Suprapubic skin (tissue), 4 donors: ENCODE measurements around the gene GADL1. TPM values are rescaled to one million over a fixed set of nuclear protein-coding genes. Genes with fewer than 3 reads are reported as not detected.
A peak's percentile ranks its signal among the peaks of the same experiment; 100 is the strongest.

Experiments used
- DNase-seq, 2 donors: peaks; one replicate each; pipeline ENCODE4 v3.0.0-alpha.2; 2019; ENCODE audit warnings: low spot score in 2 of 2
- H3K27ac ChIP-seq: fragments of 200-600 bp; sonication (generic); one replicate; pipeline ENCODE4 v1.5.1; 2019
- H3K27me3 ChIP-seq: fragments of 200-600 bp; sonication (generic); one replicate; pipeline ENCODE4 v1.5.1; 2019
- H3K36me3 ChIP-seq: fragments of 200-600 bp; sonication (generic); one replicate; pipeline ENCODE4 v1.5.1; 2019
- H3K4me1 ChIP-seq: fragments of 200-600 bp; sonication (generic); one replicate; pipeline ENCODE4 v1.5.1; 2019
- H3K4me3 ChIP-seq: fragments of 200-600 bp; sonication (generic); one replicate; pipeline ENCODE4 v1.5.1; 2019; ENCODE audit warnings: mild to moderate bottlenecking
- H3K9me3 ChIP-seq: fragments of 200-600 bp; sonication (generic); one replicate; pipeline ENCODE4 v1.5.1; 2019
- CTCF ChIP-seq, 2 donors: fragments of 200-600 bp in 1 of 2; fragments of 450-650 bp in 1 of 2; sonication (generic) in 1 of 2; IDR thresholded peaks; one replicate each; pipeline ENCODE4 v1.5.1; 2016 to 2019; ENCODE audit warnings: antibody characterized with exemption in 2 of 2, mild to moderate bottlenecking in 1 of 2, moderate library complexity in 1 of 2
- EP300 ChIP-seq: sonication (generic); formaldehyde crosslinking; IDR thresholded peaks from one replicate; pipeline ENCODE4 v1.6.1; 2017; ENCODE audit warnings: antibody characterized with exemption
- POLR2A ChIP-seq, 2 donors: fragments of 450-650 bp; IDR thresholded peaks; one replicate each; pipeline ENCODE4 v1.6.1; 2017; ENCODE audit warnings: antibody characterized with exemption in 2 of 2, mild to moderate bottlenecking in 2 of 2, moderate library complexity in 2 of 2
- POLR2AphosphoS5 ChIP-seq, 3 donors: sonication (generic); formaldehyde crosslinking; IDR thresholded peaks; one replicate each; pipeline ENCODE4 v1.6.1; 2017; ENCODE audit warnings: antibody characterized with exemption in 3 of 3
- WGBS: methylation state at CpG from one replicate; pipeline ENCODE4 v1.1.5; 2018; 5-methylcytosine and 5-hydroxymethylcytosine counted together
- total RNA-seq, 4 donors: library from RNA; depleted of rRNA; stranded (reverse); fragments of >200 nt; gene quantifications; one replicate each; pipeline ENCODE4 v1.1.0, GENCODE V29; 2016

Gene GADL1
- total RNA-seq, 4 donors from 2014 or later: not detected

- no peak for DNase-seq
- Histone ChIP-seq H3K4me1 (no peaks in the 10 kb centered on the region), H3K9me3 (no peaks in the 10 kb centered on the region), H3K27me3 (no peaks in the 10 kb centered on the region), H3K4me3 (no peak overlapping the region), H3K36me3 (no peaks in the 10 kb centered on the region), H3K27ac (no peak overlapping the region)
- WGBS: 27% methylated on average over 6 of the region's 6 CpGs
- no peak for TF ChIP-seq POLR2AphosphoS5 (IDR thresholded peaks at IDR 0.05)
- peak; percentile 13 to 44 for TF ChIP-seq CTCF (IDR thresholded peaks at IDR 0.05)
These were observed 39.7 kb upstream of the GADL1 start for GRCh38 chr3:30934208-30934550.

- Histone ChIP-seq H3K36me3 (no peaks in the 10 kb centered on the region), H3K4me1 (no peaks in the 10 kb centered on the region), H3K4me3 (no peak overlapping the region), H3K27ac (no peak overlapping the region), H3K9me3 (no peaks in the 10 kb centered on the region), H3K27me3 (no peaks in the 10 kb centered on the region)
- 32% methylated on average over 5 of the region's 5 CpGs for WGBS
- no peak for DNase-seq
- no peak for TF ChIP-seq CTCF (IDR thresholded peaks at IDR 0.05)
- no peak for TF ChIP-seq POLR2AphosphoS5 (IDR thresholded peaks at IDR 0.05)
- TF ChIP-seq EP300: no peak
- no peak for TF ChIP-seq POLR2A (IDR thresholded peaks at IDR 0.05)
These were observed 39.2 kb upstream of the GADL1 start for GRCh38 chr3:30933478-30934207.

GRCh38 chr3:30932513-30933098 is 38.1 kb upstream of the GADL1 start:
- H3K4me1 ChIP-seq: no peaks in the 10 kb centered on the region
- WGBS: 46% methylated on average over 2 of the region's 2 CpGs
- DNase-seq: no peak
- H3K36me3 ChIP-seq: no peaks in the 10 kb centered on the region
- H3K4me3 ChIP-seq: no peak overlapping the region
- H3K9me3 ChIP-seq: no peaks in the 10 kb centered on the region
- H3K27ac ChIP-seq: no peak overlapping the region
- H3K27me3 ChIP-seq: no peaks in the 10 kb centered on the region
- TF ChIP-seq POLR2AphosphoS5 (IDR thresholded peaks at IDR 0.05) (no peak), POLR2A (IDR thresholded peaks at IDR 0.05) (no peak), CTCF (IDR thresholded peaks at IDR 0.05) (no peak), EP300 (no peak)

GRCh38 chr3:30924763-30925162 is 30.3 kb upstream of the GADL1 start:
- no peak overlapping the region for H3K27ac ChIP-seq
- H3K36me3 ChIP-seq: no peaks in the 10 kb centered on the region
- H3K27me3 ChIP-seq: no peaks in the 10 kb centered on the region
- no peak for DNase-seq
- no peak for TF ChIP-seq POLR2AphosphoS5 (IDR thresholded peaks at IDR 0.05)
- no peak for TF ChIP-seq POLR2A (IDR thresholded peaks at IDR 0.05)
- TF ChIP-seq CTCF (IDR thresholded peaks at IDR 0.05): no peak
- TF ChIP-seq EP300: no peak
- H3K4me3 ChIP-seq: no peak overlapping the region
- no peaks in the 10 kb centered on the region for H3K4me1 ChIP-seq
- H3K9me3 ChIP-seq: no peaks in the 10 kb centered on the region
- WGBS: 93% methylated on average over 7 of the region's 7 CpGs

- TF ChIP-seq CTCF (IDR thresholded peaks at IDR 0.05): no peak
- no peak for TF ChIP-seq POLR2AphosphoS5 (IDR thresholded peaks at IDR 0.05)
- no peak for TF ChIP-seq POLR2A (IDR thresholded peaks at IDR 0.05)
- TF ChIP-seq EP300: no peak
- Histone ChIP-seq H3K4me3 (no peak overlapping the region), H3K4me1 (no peaks in the 10 kb centered on the region), H3K27me3 (no peaks in the 10 kb centered on the region), H3K36me3 (no peaks in the 10 kb centered on the region), H3K27ac (no peak overlapping the region), H3K9me3 (no peaks in the 10 kb centered on the region)
- no peak for DNase-seq
- WGBS: 90% methylated on average over 6 of the region's 6 CpGs
These were observed 25.1 kb upstream of the GADL1 start for GRCh38 chr3:30919564-30919963.
